HEK293 (cell line): ENCODE data around the gene SZRD1.

Experiments used
- ZNF114 ChIP-seq: fragments of 450-650 bp; formaldehyde crosslinking; IDR thresholded peaks from 2 replicates; pipeline ENCODE4 v1.5.0; 2017; ENCODE audit warnings: missing biosample characterization, missing genetic modification characterization
- ZNF140 ChIP-seq: fragments of 450-650 bp; formaldehyde crosslinking; IDR thresholded peaks from 2 replicates; pipeline ENCODE4 v1.5.1; 2016; ENCODE audit warnings: missing biosample characterization, missing genetic modification characterization
- ZNF24 ChIP-seq: fragments of 450-650 bp; formaldehyde crosslinking; IDR thresholded peaks from 2 replicates; pipeline ENCODE4 v1.5.1; 2016; ENCODE audit warnings: missing biosample characterization, missing genetic modification characterization
- ZNF324 ChIP-seq: fragments of 450-650 bp; formaldehyde crosslinking; IDR thresholded peaks from 2 replicates; pipeline ENCODE4 v1.5.1; 2016; ENCODE audit warnings: missing biosample characterization, missing genetic modification characterization
- ZNF529 ChIP-seq: fragments of 450-650 bp; formaldehyde crosslinking; IDR thresholded peaks from 2 replicates; pipeline ENCODE4 v1.5.1; 2017; ENCODE audit warnings: missing genetic modification characterization, missing biosample characterization; ENCODE audit not compliant: insufficient replicate concordance
- ZNF548 ChIP-seq: fragments of 450-650 bp; formaldehyde crosslinking; IDR thresholded peaks from 2 replicates; pipeline ENCODE4 v1.5.1; 2016; ENCODE audit warnings: missing biosample characterization, missing genetic modification characterization
- ZNF776 ChIP-seq: fragments of 450-650 bp; formaldehyde crosslinking; IDR thresholded peaks from 2 replicates; pipeline ENCODE4 v1.5.0; 2017; ENCODE audit warnings: missing biosample characterization, missing genetic modification characterization, borderline replicate concordance
- TF ChIP-seq, protein P1 (sequence below): fragments of 450-650 bp; formaldehyde crosslinking; conservative IDR thresholded peaks from 2 replicates; pipeline ENCODE4 v1.5.1; 2016; ENCODE audit warnings: low read depth, missing biosample characterization, missing genetic modification characterization
- TF ChIP-seq, protein P2 (sequence below): fragments of 450-650 bp; formaldehyde crosslinking; IDR thresholded peaks from 2 replicates; pipeline ENCODE4 v1.5.1; 2016; ENCODE audit warnings: missing biosample characterization, missing genetic modification characterization
- TF ChIP-seq, protein P3 (sequence below): fragments of 450-650 bp; formaldehyde crosslinking; IDR thresholded peaks from 2 replicates; pipeline ENCODE4 v1.5.1; 2016; ENCODE audit warnings: missing biosample characterization, missing genetic modification characterization, borderline replicate concordance
- TF ChIP-seq, protein P4 (sequence below): fragments of 450-650 bp; formaldehyde crosslinking; IDR thresholded peaks from 2 replicates; pipeline ENCODE4 v1.5.1; 2016; ENCODE audit warnings: missing biosample characterization, missing genetic modification characterization
- TF ChIP-seq, protein P5 (sequence below): fragments of 450-650 bp; IDR thresholded peaks from 2 replicates; pipeline ENCODE4 v1.5.1; 2018; ENCODE audit warnings: missing biosample characterization, missing genetic modification characterization
- TF ChIP-seq, protein P6 (sequence below): fragments of 450-650 bp; formaldehyde crosslinking; IDR thresholded peaks from 2 replicates; pipeline ENCODE4 v1.5.1; 2017; ENCODE audit warnings: missing biosample characterization, missing genetic modification characterization

DNA sequence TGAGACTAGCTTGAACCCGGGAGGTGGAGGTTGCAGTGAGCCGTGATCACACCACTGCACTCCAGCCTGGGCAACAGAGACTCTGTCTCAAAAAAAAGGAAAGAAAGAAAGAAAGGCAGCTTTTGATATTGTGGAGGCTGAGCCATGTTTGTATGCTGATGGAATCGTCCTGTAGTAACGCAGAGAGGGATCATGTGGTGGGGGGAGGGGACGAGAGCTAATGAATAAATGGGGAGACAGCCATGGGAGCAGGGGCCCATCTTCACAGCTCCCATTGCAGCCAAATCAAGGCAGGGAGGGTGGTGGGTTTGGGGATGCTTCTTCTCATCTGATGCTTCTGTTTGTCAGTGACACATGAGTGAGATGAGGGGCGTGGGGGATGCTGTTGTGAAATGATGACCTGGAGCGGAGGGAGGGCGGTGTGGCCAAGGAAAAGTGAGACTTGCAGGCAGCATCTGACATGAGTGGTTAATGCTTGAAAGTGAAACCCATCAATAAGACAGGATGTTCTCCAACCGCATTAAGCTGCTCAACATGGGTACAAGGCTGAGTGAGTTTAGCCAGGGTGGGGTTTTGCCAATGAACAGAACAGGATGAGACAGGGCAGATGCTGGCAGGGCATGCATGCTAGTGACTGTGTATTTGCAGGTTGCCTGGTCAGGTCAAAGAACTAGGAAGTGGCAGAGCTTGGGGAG is 53.5 kb downstream of the SZRD1 start:
- TF ChIP-seq, protein P1, sequence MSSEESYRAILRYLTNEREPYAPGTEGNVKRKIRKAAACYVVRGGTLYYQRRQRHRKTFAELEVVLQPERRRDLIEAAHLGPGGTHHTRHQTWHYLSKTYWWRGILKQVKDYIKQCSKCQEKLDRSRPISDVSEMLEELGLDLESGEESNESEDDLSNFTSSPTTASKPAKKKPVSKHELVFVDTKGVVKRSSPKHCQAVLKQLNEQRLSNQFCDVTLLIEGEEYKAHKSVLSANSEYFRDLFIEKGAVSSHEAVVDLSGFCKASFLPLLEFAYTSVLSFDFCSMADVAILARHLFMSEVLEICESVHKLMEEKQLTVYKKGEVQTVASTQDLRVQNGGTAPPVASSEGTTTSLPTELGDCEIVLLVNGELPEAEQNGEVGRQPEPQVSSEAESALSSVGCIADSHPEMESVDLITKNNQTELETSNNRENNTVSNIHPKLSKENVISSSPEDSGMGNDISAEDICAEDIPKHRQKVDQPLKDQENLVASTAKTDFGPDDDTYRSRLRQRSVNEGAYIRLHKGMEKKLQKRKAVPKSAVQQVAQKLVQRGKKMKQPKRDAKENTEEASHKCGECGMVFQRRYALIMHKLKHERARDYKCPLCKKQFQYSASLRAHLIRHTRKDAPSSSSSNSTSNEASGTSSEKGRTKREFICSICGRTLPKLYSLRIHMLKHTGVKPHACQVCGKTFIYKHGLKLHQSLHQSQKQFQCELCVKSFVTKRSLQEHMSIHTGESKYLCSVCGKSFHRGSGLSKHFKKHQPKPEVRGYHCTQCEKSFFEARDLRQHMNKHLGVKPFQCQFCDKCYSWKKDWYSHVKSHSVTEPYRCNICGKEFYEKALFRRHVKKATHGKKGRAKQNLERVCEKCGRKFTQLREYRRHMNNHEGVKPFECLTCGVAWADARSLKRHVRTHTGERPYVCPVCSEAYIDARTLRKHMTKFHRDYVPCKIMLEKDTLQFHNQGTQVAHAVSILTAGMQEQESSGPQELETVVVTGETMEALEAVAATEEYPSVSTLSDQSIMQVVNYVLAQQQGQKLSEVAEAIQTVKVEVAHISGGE (tag by site-specific recombination), result no peak
- TF ChIP-seq, protein P2, sequence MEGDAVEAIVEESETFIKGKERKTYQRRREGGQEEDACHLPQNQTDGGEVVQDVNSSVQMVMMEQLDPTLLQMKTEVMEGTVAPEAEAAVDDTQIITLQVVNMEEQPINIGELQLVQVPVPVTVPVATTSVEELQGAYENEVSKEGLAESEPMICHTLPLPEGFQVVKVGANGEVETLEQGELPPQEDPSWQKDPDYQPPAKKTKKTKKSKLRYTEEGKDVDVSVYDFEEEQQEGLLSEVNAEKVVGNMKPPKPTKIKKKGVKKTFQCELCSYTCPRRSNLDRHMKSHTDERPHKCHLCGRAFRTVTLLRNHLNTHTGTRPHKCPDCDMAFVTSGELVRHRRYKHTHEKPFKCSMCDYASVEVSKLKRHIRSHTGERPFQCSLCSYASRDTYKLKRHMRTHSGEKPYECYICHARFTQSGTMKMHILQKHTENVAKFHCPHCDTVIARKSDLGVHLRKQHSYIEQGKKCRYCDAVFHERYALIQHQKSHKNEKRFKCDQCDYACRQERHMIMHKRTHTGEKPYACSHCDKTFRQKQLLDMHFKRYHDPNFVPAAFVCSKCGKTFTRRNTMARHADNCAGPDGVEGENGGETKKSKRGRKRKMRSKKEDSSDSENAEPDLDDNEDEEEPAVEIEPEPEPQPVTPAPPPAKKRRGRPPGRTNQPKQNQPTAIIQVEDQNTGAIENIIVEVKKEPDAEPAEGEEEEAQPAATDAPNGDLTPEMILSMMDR (tag by site-specific recombination), result no peak
- TF ChIP-seq ZNF548 (tag by site-specific recombination), result no peak
- no peak for TF ChIP-seq ZNF24 (tag by site-specific recombination)
- TF ChIP-seq, protein P3, sequence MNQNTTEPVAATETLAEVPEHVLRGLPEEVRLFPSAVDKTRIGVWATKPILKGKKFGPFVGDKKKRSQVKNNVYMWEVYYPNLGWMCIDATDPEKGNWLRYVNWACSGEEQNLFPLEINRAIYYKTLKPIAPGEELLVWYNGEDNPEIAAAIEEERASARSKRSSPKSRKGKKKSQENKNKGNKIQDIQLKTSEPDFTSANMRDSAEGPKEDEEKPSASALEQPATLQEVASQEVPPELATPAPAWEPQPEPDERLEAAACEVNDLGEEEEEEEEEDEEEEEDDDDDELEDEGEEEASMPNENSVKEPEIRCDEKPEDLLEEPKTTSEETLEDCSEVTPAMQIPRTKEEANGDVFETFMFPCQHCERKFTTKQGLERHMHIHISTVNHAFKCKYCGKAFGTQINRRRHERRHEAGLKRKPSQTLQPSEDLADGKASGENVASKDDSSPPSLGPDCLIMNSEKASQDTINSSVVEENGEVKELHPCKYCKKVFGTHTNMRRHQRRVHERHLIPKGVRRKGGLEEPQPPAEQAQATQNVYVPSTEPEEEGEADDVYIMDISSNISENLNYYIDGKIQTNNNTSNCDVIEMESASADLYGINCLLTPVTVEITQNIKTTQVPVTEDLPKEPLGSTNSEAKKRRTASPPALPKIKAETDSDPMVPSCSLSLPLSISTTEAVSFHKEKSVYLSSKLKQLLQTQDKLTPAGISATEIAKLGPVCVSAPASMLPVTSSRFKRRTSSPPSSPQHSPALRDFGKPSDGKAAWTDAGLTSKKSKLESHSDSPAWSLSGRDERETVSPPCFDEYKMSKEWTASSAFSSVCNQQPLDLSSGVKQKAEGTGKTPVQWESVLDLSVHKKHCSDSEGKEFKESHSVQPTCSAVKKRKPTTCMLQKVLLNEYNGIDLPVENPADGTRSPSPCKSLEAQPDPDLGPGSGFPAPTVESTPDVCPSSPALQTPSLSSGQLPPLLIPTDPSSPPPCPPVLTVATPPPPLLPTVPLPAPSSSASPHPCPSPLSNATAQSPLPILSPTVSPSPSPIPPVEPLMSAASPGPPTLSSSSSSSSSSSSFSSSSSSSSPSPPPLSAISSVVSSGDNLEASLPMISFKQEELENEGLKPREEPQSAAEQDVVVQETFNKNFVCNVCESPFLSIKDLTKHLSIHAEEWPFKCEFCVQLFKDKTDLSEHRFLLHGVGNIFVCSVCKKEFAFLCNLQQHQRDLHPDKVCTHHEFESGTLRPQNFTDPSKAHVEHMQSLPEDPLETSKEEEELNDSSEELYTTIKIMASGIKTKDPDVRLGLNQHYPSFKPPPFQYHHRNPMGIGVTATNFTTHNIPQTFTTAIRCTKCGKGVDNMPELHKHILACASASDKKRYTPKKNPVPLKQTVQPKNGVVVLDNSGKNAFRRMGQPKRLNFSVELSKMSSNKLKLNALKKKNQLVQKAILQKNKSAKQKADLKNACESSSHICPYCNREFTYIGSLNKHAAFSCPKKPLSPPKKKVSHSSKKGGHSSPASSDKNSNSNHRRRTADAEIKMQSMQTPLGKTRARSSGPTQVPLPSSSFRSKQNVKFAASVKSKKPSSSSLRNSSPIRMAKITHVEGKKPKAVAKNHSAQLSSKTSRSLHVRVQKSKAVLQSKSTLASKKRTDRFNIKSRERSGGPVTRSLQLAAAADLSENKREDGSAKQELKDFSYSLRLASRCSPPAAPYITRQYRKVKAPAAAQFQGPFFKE, result no peak
- TF ChIP-seq ZNF529 (tag by site-specific recombination), result no peak
- TF ChIP-seq, protein P4, sequence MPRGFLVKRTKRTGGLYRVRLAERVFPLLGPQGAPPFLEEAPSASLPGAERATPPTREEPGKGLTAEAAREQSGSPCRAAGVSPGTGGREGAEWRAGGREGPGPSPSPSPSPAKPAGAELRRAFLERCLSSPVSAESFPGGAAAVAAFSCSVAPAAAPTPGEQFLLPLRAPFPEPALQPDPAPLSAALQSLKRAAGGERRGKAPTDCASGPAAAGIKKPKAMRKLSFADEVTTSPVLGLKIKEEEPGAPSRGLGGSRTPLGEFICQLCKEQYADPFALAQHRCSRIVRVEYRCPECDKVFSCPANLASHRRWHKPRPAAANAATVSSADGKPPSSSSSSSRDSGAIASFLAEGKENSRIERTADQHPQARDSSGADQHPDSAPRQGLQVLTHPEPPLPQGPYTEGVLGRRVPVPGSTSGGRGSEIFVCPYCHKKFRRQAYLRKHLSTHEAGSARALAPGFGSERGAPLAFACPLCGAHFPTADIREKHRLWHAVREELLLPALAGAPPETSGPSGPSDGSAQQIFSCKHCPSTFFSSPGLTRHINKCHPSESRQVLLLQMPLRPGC (tag by site-specific recombination), result no peak
- TF ChIP-seq, protein P5, sequence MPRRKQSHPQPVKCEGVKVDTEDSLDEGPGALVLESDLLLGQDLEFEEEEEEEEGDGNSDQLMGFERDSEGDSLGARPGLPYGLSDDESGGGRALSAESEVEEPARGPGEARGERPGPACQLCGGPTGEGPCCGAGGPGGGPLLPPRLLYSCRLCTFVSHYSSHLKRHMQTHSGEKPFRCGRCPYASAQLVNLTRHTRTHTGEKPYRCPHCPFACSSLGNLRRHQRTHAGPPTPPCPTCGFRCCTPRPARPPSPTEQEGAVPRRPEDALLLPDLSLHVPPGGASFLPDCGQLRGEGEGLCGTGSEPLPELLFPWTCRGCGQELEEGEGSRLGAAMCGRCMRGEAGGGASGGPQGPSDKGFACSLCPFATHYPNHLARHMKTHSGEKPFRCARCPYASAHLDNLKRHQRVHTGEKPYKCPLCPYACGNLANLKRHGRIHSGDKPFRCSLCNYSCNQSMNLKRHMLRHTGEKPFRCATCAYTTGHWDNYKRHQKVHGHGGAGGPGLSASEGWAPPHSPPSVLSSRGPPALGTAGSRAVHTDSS (tag by site-specific recombination), result no peak
- no peak for TF ChIP-seq ZNF776 (tag by site-specific recombination)
- TF ChIP-seq, protein P6, sequence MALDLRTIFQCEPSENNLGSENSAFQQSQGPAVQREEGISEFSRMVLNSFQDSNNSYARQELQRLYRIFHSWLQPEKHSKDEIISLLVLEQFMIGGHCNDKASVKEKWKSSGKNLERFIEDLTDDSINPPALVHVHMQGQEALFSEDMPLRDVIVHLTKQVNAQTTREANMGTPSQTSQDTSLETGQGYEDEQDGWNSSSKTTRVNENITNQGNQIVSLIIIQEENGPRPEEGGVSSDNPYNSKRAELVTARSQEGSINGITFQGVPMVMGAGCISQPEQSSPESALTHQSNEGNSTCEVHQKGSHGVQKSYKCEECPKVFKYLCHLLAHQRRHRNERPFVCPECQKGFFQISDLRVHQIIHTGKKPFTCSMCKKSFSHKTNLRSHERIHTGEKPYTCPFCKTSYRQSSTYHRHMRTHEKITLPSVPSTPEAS, result no peak
- no peak for TF ChIP-seq ZNF324 (tag by site-specific recombination)
- TF ChIP-seq ZNF140 (tag by site-specific recombination), result no peak
- TF ChIP-seq ZNF114, result no peak
